HPDE6-E6E7 (cell line): ENCODE measurements around the gene SLC8B1.

Experiments used
- DNase-seq: peaks from one replicate; pipeline ENCODE4 v3.0.0; 2011; ENCODE audit warnings: missing footprints; ENCODE audit errors: extremely low spot score

The SLC8B1 gene

GRCh38 chr12:113295886-113296556 is 38.9 kb downstream of the SLC8B1 start:
- DNase-seq, result no peak

GRCh38 chr12:113293100-113293499 is 41.8 kb downstream of the SLC8B1 start:
- DNase-seq, result no peak

GRCh38 chr12:113292547-113292946 is 42.4 kb downstream of the SLC8B1 start:
- no peak for DNase-seq

- no peak for DNase-seq
Observed at GRCh38 chr12:113292091-113292490, 42.8 kb downstream of the SLC8B1 start.

GRCh38 chr12:113291586-113291985 is 43.3 kb downstream of the SLC8B1 start:
- DNase-seq, result no peak

- no peak for DNase-seq
Observed at GRCh38 chr12:113290506-113290905, 44.4 kb downstream of the SLC8B1 start.

- DNase-seq, result no peak
Observed at GRCh38 chr12:113289361-113289760, 45.5 kb downstream of the SLC8B1 start.

- DNase-seq, result no peak
Observed at GRCh38 chr12:113287899-113288282, 47.0 kb downstream of the SLC8B1 start.

- DNase-seq, result no peak
Observed at GRCh38 chr12:113287146-113287898, 47.6 kb downstream of the SLC8B1 start.

- no peak for DNase-seq
Observed at GRCh38 chr12:113286712-113287111, 48.2 kb downstream of the SLC8B1 start.

- no peak for DNase-seq
Observed at GRCh38 chr12:113285679-113286610, 49.0 kb downstream of the SLC8B1 start.

- DNase-seq, result no peak
Observed at GRCh38 chr12:113284751-113285150, 50.2 kb downstream of the SLC8B1 start.

GRCh38 chr12:113278633-113279032 is 56.3 kb downstream of the SLC8B1 start:
- no peak for DNase-seq

GRCh38 chr12:113278141-113278540 is 56.8 kb downstream of the SLC8B1 start:
- DNase-seq, result no peak

- DNase-seq, result no peak
Observed at GRCh38 chr12:113277511-113277910, 57.4 kb downstream of the SLC8B1 start.

- no peak for DNase-seq
Observed at GRCh38 chr12:113276946-113277500, 57.9 kb downstream of the SLC8B1 start.

GRCh38 chr12:113276306-113276705 is 58.6 kb downstream of the SLC8B1 start:
- DNase-seq, result no peak

GRCh38 chr12:113274848-113275247 is 60.1 kb downstream of the SLC8B1 start:
- DNase-seq, result no peak

GRCh38 chr12:113273053-113273725 is 61.7 kb downstream of the SLC8B1 start:
- no peak for DNase-seq

- peak; percentile 23 for DNase-seq
Observed at GRCh38 chr12:113271853-113272561, 62.9 kb downstream of the SLC8B1 start.

- no peak for DNase-seq
Observed at GRCh38 chr12:113271466-113271852, 63.5 kb downstream of the SLC8B1 start.
